H9 (cell line): ENCODE results near the gene EIF4E3. TPM values are rescaled to one million over a fixed set of nuclear protein-coding genes. Genes with fewer than 3 reads are reported as not detected.

Source experiments
- DNase-seq: peaks from one replicate; pipeline ENCODE4 v3.0.0-alpha.2; 2017
- H2AFZ ChIP-seq: one replicate; pipeline ENCODE4 v1.6.1; 2013; ENCODE audit warnings: mild to moderate bottlenecking, low read length, control low read depth, moderate library complexity
- H2AK5ac ChIP-seq: 2 replicates; pipeline ENCODE4 v1.6.1; 2013; ENCODE audit warnings: low read length, control low read depth, mixed read lengths; ENCODE audit not compliant: insufficient read length
- H2BK120ac ChIP-seq: one replicate; pipeline ENCODE4 v1.6.1; 2013; ENCODE audit warnings: low read depth, mild to moderate bottlenecking, low read length, control low read depth, inconsistent platforms; ENCODE audit not compliant: poor library complexity, severe bottlenecking
- H2BK12ac ChIP-seq: 2 replicates; pipeline ENCODE4 v1.6.1; 2013; ENCODE audit warnings: low read length, control low read depth, mixed read lengths, low read depth; ENCODE audit not compliant: insufficient read length
- H2BK15ac ChIP-seq: 2 replicates; pipeline ENCODE4 v1.6.1; 2013; ENCODE audit warnings: low read depth, low read length, control low read depth
- H2BK20ac ChIP-seq: one replicate; pipeline ENCODE4 v1.6.1; 2013; ENCODE audit warnings: low read depth, mild to moderate bottlenecking, low read length, control low read depth, inconsistent platforms; ENCODE audit not compliant: poor library complexity, severe bottlenecking
- H2BK5ac ChIP-seq: 2 replicates; pipeline ENCODE4 v1.6.1; 2013; ENCODE audit warnings: low read length, control low read depth, mixed read lengths; ENCODE audit not compliant: insufficient read length
- H3K14ac ChIP-seq: 2 replicates; pipeline ENCODE4 v1.6.1; 2013; ENCODE audit warnings: low read length, control low read depth; ENCODE audit not compliant: insufficient read depth
- H3K18ac ChIP-seq: 2 replicates; pipeline ENCODE4 v1.6.1; 2013; ENCODE audit warnings: low read depth, mild to moderate bottlenecking, mixed read lengths, low read length, control low read depth; ENCODE audit not compliant: insufficient read length
- H3K23ac ChIP-seq: 2 replicates; pipeline ENCODE4 v1.6.1; 2013; ENCODE audit warnings: low read length, control low read depth, mixed read lengths, low read depth; ENCODE audit not compliant: insufficient read length
- H3K23me2 ChIP-seq: 2 replicates; pipeline ENCODE4 v1.6.1; 2013; ENCODE audit warnings: low read depth, mild to moderate bottlenecking, mixed read lengths, low read length, control low read depth; ENCODE audit not compliant: insufficient read length, poor library complexity, severe bottlenecking
- H3K27ac ChIP-seq: 2 replicates; pipeline ENCODE4 v1.5.1; 2013; ENCODE audit warnings: low read length, control low read depth, mixed read lengths, low read depth; ENCODE audit not compliant: insufficient read length
- H3K27me3 ChIP-seq: 2 replicates; pipeline ENCODE4 v1.6.1; 2013; ENCODE audit warnings: low read length, control low read depth, inconsistent platforms; ENCODE audit not compliant: insufficient read depth
- H3K4ac ChIP-seq: 2 replicates; pipeline ENCODE4 v1.6.1; 2013; ENCODE audit warnings: low read depth, mild to moderate bottlenecking, control low read depth, inconsistent platforms, low read length, moderate library complexity
- H3K4me1 ChIP-seq: 2 replicates; pipeline ENCODE4 v1.6.1; 2013; ENCODE audit warnings: low read length, control low read depth, inconsistent platforms; ENCODE audit not compliant: insufficient read depth
- H3K4me2 ChIP-seq: 2 replicates; pipeline ENCODE4 v1.6.1; 2013; ENCODE audit warnings: low read length, control low read depth, mixed read lengths; ENCODE audit not compliant: insufficient read length, insufficient read depth
- H3K56ac ChIP-seq: 2 replicates; pipeline ENCODE4 v1.6.1; 2013; ENCODE audit warnings: low read depth, mild to moderate bottlenecking, mixed read lengths, low read length, control low read depth; ENCODE audit not compliant: insufficient read length
- H3K79me1 ChIP-seq: 2 replicates; pipeline ENCODE4 v1.6.1; 2013; ENCODE audit warnings: low read depth, mild to moderate bottlenecking, moderate library complexity, low read length, control low read depth, inconsistent platforms; ENCODE audit not compliant: insufficient read depth, poor library complexity, severe bottlenecking
- H3K79me2 ChIP-seq: 2 replicates; pipeline ENCODE4 v1.6.1; 2013; ENCODE audit warnings: low read length, control low read depth, inconsistent platforms; ENCODE audit not compliant: insufficient read depth
- H3K9ac ChIP-seq: 2 replicates; pipeline ENCODE4 v1.6.1; 2013; ENCODE audit warnings: low read length, control low read depth, mixed read lengths; ENCODE audit not compliant: insufficient read length; ENCODE audit errors: extremely low read depth
- H3K9me3 ChIP-seq: one replicate; pipeline ENCODE4 v1.6.1; 2013; ENCODE audit warnings: low read depth, low read length, inconsistent platforms; ENCODE audit not compliant: control insufficient read depth
- H3T11ph ChIP-seq: one replicate; pipeline ENCODE4 v1.6.1; 2013; ENCODE audit warnings: mild to moderate bottlenecking, low read length, control low read depth, inconsistent platforms
- H4K20me1 ChIP-seq: one replicate; pipeline ENCODE4 v1.6.1; 2013; ENCODE audit not compliant: control insufficient read depth, insufficient read length, insufficient read depth
- H4K5ac ChIP-seq: 2 replicates; pipeline ENCODE4 v1.6.1; 2013; ENCODE audit warnings: low read depth, mild to moderate bottlenecking, mixed read lengths, low read length, control low read depth; ENCODE audit not compliant: insufficient read length
- H4K8ac ChIP-seq: replicated peaks from 2 replicates; pipeline ENCODE4 v1.6.1; 2013; ENCODE audit warnings: low read length, control low read depth, mixed read lengths, low read depth; ENCODE audit not compliant: insufficient read length
- H4K91ac ChIP-seq: 2 replicates; pipeline ENCODE4 v1.6.1; 2013; ENCODE audit warnings: low read depth, mild to moderate bottlenecking, moderate library complexity, mixed read lengths, low read length, control low read depth; ENCODE audit not compliant: insufficient read length
- H3K27ac Mint-ChIP-seq, 3 experiments: 2 replicates in 2 of 3; 3 replicates in 1 of 3; pipeline ENCODE4 v1.8.0; 2020 to 2021; ENCODE audit warnings: mixed read lengths in 3 of 3, mild to moderate bottlenecking in 1 of 3, moderate library complexity in 1 of 3
- H3K27me3 Mint-ChIP-seq: 2 replicates; pipeline ENCODE4 v1.8.0; 2021; ENCODE audit warnings: low read depth, mild to moderate bottlenecking, moderate library complexity, mixed read lengths
- H3K36me3 Mint-ChIP-seq, 3 experiments: 2 replicates in 2 of 3; 3 replicates in 1 of 3; pipeline ENCODE4 v1.8.0; 2020 to 2021; ENCODE audit warnings: low read depth in 3 of 3, mixed read lengths in 3 of 3; ENCODE audit not compliant: insufficient read depth in 1 of 3
- H3K4me1 Mint-ChIP-seq, 2 experiments: 2 replicates each; pipeline ENCODE4 v1.8.0; 2020; ENCODE audit warnings: mixed read lengths in 2 of 2
- H3K4me3 Mint-ChIP-seq, 2 experiments: 2 replicates in 1 of 2; 3 replicates in 1 of 2; pipeline ENCODE4 v1.8.0; 2020 to 2021; ENCODE audit warnings: mild to moderate bottlenecking in 2 of 2, mixed read lengths in 2 of 2, moderate library complexity in 1 of 2
- H3K9me3 Mint-ChIP-seq, 2 experiments: 2 replicates in 1 of 2; 3 replicates in 1 of 2; pipeline ENCODE4 v1.8.0; 2020; ENCODE audit warnings: mild to moderate bottlenecking in 2 of 2, mixed read lengths in 2 of 2, moderate library complexity in 1 of 2
- WGBS: extraction: QIAGEN DNeasy Blood & Tissue Kit; methylation state at CpG from one replicate; pipeline ENCODE4 v1.1.7; 2013; ENCODE audit warnings: missing lambda C conversion rate, low lambda C conversion rate, mixed read lengths; ENCODE audit not compliant: insufficient read length; ENCODE audit errors: extremely low coverage; 5-methylcytosine and 5-hydroxymethylcytosine counted together
- total RNA-seq: library from RNA; stranded (reverse); gene quantifications from 2 replicates; pipeline ENCODE4 v1.2.1, GENCODE V29; 2021
- TF ChIP-seq, protein P1 (sequence below): fragments of 200-600 bp; sonication (generic); conservative IDR thresholded peaks from 3 replicates; pipeline ENCODE4 v1.8.0; 2021; ENCODE audit warnings: antibody characterized with exemption, mild to moderate bottlenecking

Gene EIF4E3
- total RNA-seq, 1 experiment from 2014 or later = 12.9 TPM

GRCh38 chr3:71732637-71733036 is 7.4 kb upstream of the EIF4E3 start:
- Histone ChIP-seq H3K27me3 (no peaks in the 10 kb centered on the region), H2AK5ac (no peak overlapping the region), H2BK20ac (no peak overlapping the region), H2BK120ac (no peak overlapping the region), H3K18ac (no peak overlapping the region), H3K4me2 (no peak overlapping the region), H2AFZ (no peak overlapping the region), H4K91ac (no peak overlapping the region), H2BK5ac (no peak overlapping the region), H2BK12ac (no peak overlapping the region), H3K9ac (no peak overlapping the region), H3K14ac (no peak overlapping the region), H3K4ac (no peak overlapping the region), H3T11ph (no peak overlapping the region), H4K20me1 (no peaks in the 10 kb centered on the region), H3K23ac (no peak overlapping the region), H3K4me1 (peaks cover 7% of the 10 kb centered on the region; the same call in 1 of the 2 replicates), H4K5ac (no peak overlapping the region), H4K8ac (no peak overlapping the region), H3K23me2 (no peaks in the 10 kb centered on the region), H3K79me1 (no peaks in the 10 kb centered on the region), H2BK15ac (no peak overlapping the region), H3K9me3 (no peaks in the 10 kb centered on the region), H3K56ac (no peak overlapping the region), H3K79me2 (no peaks in the 10 kb centered on the region), H3K27ac (no peak overlapping the region)
- H3K9me3 Mint-ChIP-seq = 0 out of 5 replicates have a peak, but pooled peaks cover 0 to 2% of the 10 kb centered on the region in 2 experiments
- no peaks in the 10 kb centered on the region; the same call in 1 of the 2 replicates for H3K27me3 Mint-ChIP-seq
- WGBS = no CpG with 5 or more reads among the region's 4 CpGs
- H3K4me3 Mint-ChIP-seq = no peak overlapping the region
- H3K4me1 Mint-ChIP-seq = peaks cover 28 to 31% of the 10 kb centered on the region in 2 experiments
- no peak overlapping the region for H3K27ac Mint-ChIP-seq
- DNase-seq = no peak
- H3K36me3 Mint-ChIP-seq = no peaks in the 10 kb centered on the region; a peak in 2 of 7 replicates
- TF ChIP-seq, protein P1, sequence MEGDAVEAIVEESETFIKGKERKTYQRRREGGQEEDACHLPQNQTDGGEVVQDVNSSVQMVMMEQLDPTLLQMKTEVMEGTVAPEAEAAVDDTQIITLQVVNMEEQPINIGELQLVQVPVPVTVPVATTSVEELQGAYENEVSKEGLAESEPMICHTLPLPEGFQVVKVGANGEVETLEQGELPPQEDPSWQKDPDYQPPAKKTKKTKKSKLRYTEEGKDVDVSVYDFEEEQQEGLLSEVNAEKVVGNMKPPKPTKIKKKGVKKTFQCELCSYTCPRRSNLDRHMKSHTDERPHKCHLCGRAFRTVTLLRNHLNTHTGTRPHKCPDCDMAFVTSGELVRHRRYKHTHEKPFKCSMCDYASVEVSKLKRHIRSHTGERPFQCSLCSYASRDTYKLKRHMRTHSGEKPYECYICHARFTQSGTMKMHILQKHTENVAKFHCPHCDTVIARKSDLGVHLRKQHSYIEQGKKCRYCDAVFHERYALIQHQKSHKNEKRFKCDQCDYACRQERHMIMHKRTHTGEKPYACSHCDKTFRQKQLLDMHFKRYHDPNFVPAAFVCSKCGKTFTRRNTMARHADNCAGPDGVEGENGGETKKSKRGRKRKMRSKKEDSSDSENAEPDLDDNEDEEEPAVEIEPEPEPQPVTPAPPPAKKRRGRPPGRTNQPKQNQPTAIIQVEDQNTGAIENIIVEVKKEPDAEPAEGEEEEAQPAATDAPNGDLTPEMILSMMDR = no peak
